OCI-LY1 (cell line): ENCODE data around the gene ARID3A.

Experiments
- H2AFZ ChIP-seq: fragments of 200-600 bp; sonication (generic), shearing (Covaris generic); 2 replicates; pipeline ENCODE4 v1.6.0; 2014; ENCODE audit warnings: antibody characterized with exemption, mild to moderate bottlenecking, low read length
- H3F3A ChIP-seq: fragments of 200-600 bp; sonication (generic), shearing (Covaris generic); 2 replicates; pipeline ENCODE4 v1.6.0; 2014; ENCODE audit warnings: mild to moderate bottlenecking, antibody characterized with exemption, low read length, moderate library complexity; ENCODE audit not compliant: insufficient read depth
- H3K27ac ChIP-seq: fragments of 200-600 bp; sonication (generic); 2 replicates; pipeline ENCODE4 v1.5.1; 2014; ENCODE audit warnings: low read length, mixed run types, mild to moderate bottlenecking, low read depth; ENCODE audit not compliant: poor library complexity, severe bottlenecking
- H3K27me3 ChIP-seq: fragments of 200-600 bp; sonication (generic); 2 replicates; pipeline ENCODE4 v1.6.0; 2014; ENCODE audit warnings: antibody characterized with exemption, mild to moderate bottlenecking, low read length, moderate library complexity; ENCODE audit not compliant: insufficient read depth
- H3K36me3 ChIP-seq: fragments of 200-600 bp; sonication (generic); 2 replicates; pipeline ENCODE4 v1.6.1; 2014; ENCODE audit warnings: mild to moderate bottlenecking, antibody characterized with exemption, low read length, moderate library complexity, mixed read lengths; ENCODE audit not compliant: insufficient read depth
- H3K4me1 ChIP-seq: fragments of 200-600 bp; sonication (generic); 2 replicates; pipeline ENCODE4 v1.5.1; 2014; ENCODE audit warnings: mild to moderate bottlenecking, low read length, moderate library complexity; ENCODE audit not compliant: insufficient read depth, severe bottlenecking
- H3K4me2 ChIP-seq: fragments of 200-600 bp; sonication (generic), shearing (Covaris generic); 2 replicates; pipeline ENCODE4 v1.6.1; 2014; ENCODE audit warnings: low read length
- H3K4me3 ChIP-seq: fragments of 200-600 bp; sonication (generic); 2 replicates; pipeline ENCODE4 v1.5.1; 2014; ENCODE audit warnings: low read length, low read depth, mild to moderate bottlenecking, mixed read lengths; ENCODE audit not compliant: poor library complexity, severe bottlenecking
- H3K79me2 ChIP-seq: fragments of 200-600 bp; shearing (Covaris generic); 2 replicates; pipeline ENCODE4 v1.6.1; 2016; ENCODE audit warnings: mixed run types, low read length, mixed read lengths; ENCODE audit not compliant: insufficient read depth
- H3K9ac ChIP-seq: fragments of 200-600 bp; sonication (generic), shearing (Covaris generic); 2 replicates; pipeline ENCODE4 v1.6.1; 2014; ENCODE audit warnings: mild to moderate bottlenecking, low read length, mixed read lengths
- H3K9me2 ChIP-seq: fragments of 200-600 bp; sonication (generic), shearing (Covaris generic); 2 replicates; pipeline ENCODE4 v1.6.1; 2014; ENCODE audit warnings: low read depth, mild to moderate bottlenecking, low read length, mixed read lengths
- H3K9me3 ChIP-seq: fragments of 200-600 bp; shearing (Covaris generic); 2 replicates; pipeline ENCODE4 v1.6.1; 2014; ENCODE audit warnings: low read length, mixed read lengths
- H4K20me1 ChIP-seq: fragments of 200-600 bp; sonication (generic), shearing (Covaris generic); 2 replicates; pipeline ENCODE4 v1.6.0; 2016; ENCODE audit warnings: mild to moderate bottlenecking, low read length; ENCODE audit not compliant: insufficient read depth
- EZH2 ChIP-seq: fragments of 200-600 bp; sonication (generic), shearing (Covaris generic); IDR thresholded peaks from 2 replicates; pipeline ENCODE4 v1.8.0; 2017; ENCODE audit warnings: borderline replicate concordance, mixed run types, mild to moderate bottlenecking, antibody characterized with exemption, low read length, moderate library complexity, mixed read lengths
- TF ChIP-seq, protein P1 (sequence below): fragments of 200-600 bp; sonication (generic), shearing (Covaris generic); IDR thresholded peaks from 2 replicates; pipeline ENCODE4 v1.5.1; 2017; ENCODE audit warnings: mild to moderate bottlenecking, antibody characterized with exemption, low read length, moderate library complexity, mixed read lengths

ARID3A gene

GRCh38 chr19:1002600-1002999 is 76.8 kb downstream of the ARID3A start:
- H3K4me1 ChIP-seq, result no peaks in the 10 kb centered on the region
- no peak overlapping the region for H3K4me2 ChIP-seq
- H3K9me3 ChIP-seq, result no peaks in the 10 kb centered on the region
- H4K20me1 ChIP-seq, result no peaks in the 10 kb centered on the region
- no peak overlapping the region for H3K4me3 ChIP-seq
- no peak for TF ChIP-seq EZH2
- TF ChIP-seq, protein P1, sequence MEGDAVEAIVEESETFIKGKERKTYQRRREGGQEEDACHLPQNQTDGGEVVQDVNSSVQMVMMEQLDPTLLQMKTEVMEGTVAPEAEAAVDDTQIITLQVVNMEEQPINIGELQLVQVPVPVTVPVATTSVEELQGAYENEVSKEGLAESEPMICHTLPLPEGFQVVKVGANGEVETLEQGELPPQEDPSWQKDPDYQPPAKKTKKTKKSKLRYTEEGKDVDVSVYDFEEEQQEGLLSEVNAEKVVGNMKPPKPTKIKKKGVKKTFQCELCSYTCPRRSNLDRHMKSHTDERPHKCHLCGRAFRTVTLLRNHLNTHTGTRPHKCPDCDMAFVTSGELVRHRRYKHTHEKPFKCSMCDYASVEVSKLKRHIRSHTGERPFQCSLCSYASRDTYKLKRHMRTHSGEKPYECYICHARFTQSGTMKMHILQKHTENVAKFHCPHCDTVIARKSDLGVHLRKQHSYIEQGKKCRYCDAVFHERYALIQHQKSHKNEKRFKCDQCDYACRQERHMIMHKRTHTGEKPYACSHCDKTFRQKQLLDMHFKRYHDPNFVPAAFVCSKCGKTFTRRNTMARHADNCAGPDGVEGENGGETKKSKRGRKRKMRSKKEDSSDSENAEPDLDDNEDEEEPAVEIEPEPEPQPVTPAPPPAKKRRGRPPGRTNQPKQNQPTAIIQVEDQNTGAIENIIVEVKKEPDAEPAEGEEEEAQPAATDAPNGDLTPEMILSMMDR, result no peak
- no peaks in the 10 kb centered on the region; the same call in 1 of the 2 replicates for H3K36me3 ChIP-seq
- no peak overlapping the region for H2AFZ ChIP-seq
- H3K79me2 ChIP-seq, result no peaks in the 10 kb centered on the region
- H3K27ac ChIP-seq, result no peak overlapping the region
- H3K27me3 ChIP-seq, result peaks cover 12% of the 10 kb centered on the region; the same call in 1 of the 2 replicates
- H3K9ac ChIP-seq, result no peak overlapping the region
- no peaks in the 10 kb centered on the region for H3F3A ChIP-seq
- no peaks in the 10 kb centered on the region for H3K9me2 ChIP-seq

DNA sequence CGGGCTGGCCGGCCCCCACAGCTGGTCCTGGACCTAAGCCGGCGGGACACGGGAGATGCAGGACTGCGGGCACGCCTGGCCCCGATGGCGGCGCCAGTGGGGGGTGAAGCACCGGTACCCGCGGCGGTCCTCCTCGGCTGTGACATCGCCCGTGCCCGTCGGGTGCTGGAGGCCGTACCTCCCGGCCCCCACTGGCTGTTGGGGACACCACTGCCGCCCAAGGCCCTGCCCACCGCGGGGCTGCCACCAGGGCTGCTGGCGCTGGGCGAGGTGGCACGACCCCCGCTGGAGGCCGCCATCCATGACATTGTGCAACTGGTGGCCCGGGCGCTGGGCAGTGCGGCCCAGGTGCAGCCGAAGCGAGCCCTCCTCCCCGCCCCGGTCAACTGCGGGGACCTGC is 77.4 kb downstream of the ARID3A start:
- no peak overlapping the region for H3K4me2 ChIP-seq
- no peaks in the 10 kb centered on the region for H3K9me3 ChIP-seq
- no peaks in the 10 kb centered on the region for H3K79me2 ChIP-seq
- H3K4me3 ChIP-seq, result no peak overlapping the region
- H4K20me1 ChIP-seq, result no peaks in the 10 kb centered on the region
- no peak overlapping the region for H2AFZ ChIP-seq
- TF ChIP-seq, protein P1, result no peak
- no peak for TF ChIP-seq EZH2
- peaks cover 12% of the 10 kb centered on the region; the same call in 1 of the 2 replicates for H3K27me3 ChIP-seq
- H3K9me2 ChIP-seq, result no peaks in the 10 kb centered on the region
- no peaks in the 10 kb centered on the region for H3K4me1 ChIP-seq
- peaks cover under 1% of the 10 kb centered on the region; the same call in 1 of the 2 replicates for H3K36me3 ChIP-seq
- H3K9ac ChIP-seq, result no peak overlapping the region
- H3K27ac ChIP-seq, result no peak overlapping the region
- H3F3A ChIP-seq, result no peaks in the 10 kb centered on the region

- Histone ChIP-seq H3K27me3 (peaks cover 12% of the 10 kb centered on the region; the same call in 1 of the 2 replicates), H3K27ac (no peak overlapping the region), H3K4me1 (no peaks in the 10 kb centered on the region), H3F3A (no peaks in the 10 kb centered on the region), H3K9ac (no peak overlapping the region), H3K79me2 (no peaks in the 10 kb centered on the region), H3K9me3 (no peaks in the 10 kb centered on the region), H3K36me3 (peaks cover 8% of the 10 kb centered on the region), H3K9me2 (no peaks in the 10 kb centered on the region), H4K20me1 (no peaks in the 10 kb centered on the region), H3K4me2 (no peak overlapping the region), H3K4me3 (no peak overlapping the region), H2AFZ (no peak overlapping the region)
- TF ChIP-seq, protein P1, result no peak
- no peak for TF ChIP-seq EZH2
Measured at GRCh38 chr19:1004204-1004802, 78.5 kb downstream of the ARID3A start.
